ENCODE data around the gene NTF4. TPM values are rescaled to one million over a fixed set of nuclear protein-coding genes. Genes with fewer than 3 reads are reported as not detected.
A peak's percentile ranks its signal among the peaks of the same experiment; 100 is the strongest.

NTF4 gene
- total and polyA plus RNA-seq, 2 donors from 2014 or later: 0.28 TPM; not detected in 1

- intact Hi-C loops (cut with DNase I): no loop called here
- DNase-seq (no peak), FAIRE-seq (no peak)
- Histone ChIP-seq H3K27me3 (ENCODE audit: control insufficient read depth, insufficient read depth, low read length) (peaks cover 2% of the 10 kb centered on the region), H3K9ac (ENCODE audit: low read length in 3 of 3) (no peak overlapping the region), H3K27ac (ENCODE audit: low read depth in 2 of 2, low read length in 2 of 2) (no peak overlapping the region), H3K4me1 (ENCODE audit: control insufficient read depth in 2 of 3, insufficient read depth in 2 of 3, low read depth in 1 of 3, low read length in 3 of 3) (no peaks in the 10 kb centered on the region), H3K4me3 (ENCODE audit: low read length in 3 of 3) (no peak overlapping the region), H3K36me3 (ENCODE audit: control insufficient read depth in 2 of 3, insufficient read depth in 3 of 3, low read length in 3 of 3) (no peaks in the 10 kb centered on the region), H3K9me3 (ENCODE audit: control insufficient read depth in 2 of 3, insufficient read depth in 1 of 3, low read length in 3 of 3) (no peaks in the 10 kb centered on the region)
- no peak for TF ChIP-seq CTCF (IDR thresholded peaks at IDR 0.05; ENCODE audit: borderline replicate concordance, extremely low read depth, insufficient read depth)
These were observed 489 bp downstream of the NTF4 start for GRCh38 chr19:49064029-49064629.

GRCh38 chr19:49061445-49061844, 3.2 kb downstream of the NTF4 start:
- no peak for FAIRE-seq
- Histone ChIP-seq H3K27ac (ENCODE audit: low read depth in 2 of 2, low read length in 2 of 2) (no peak overlapping the region), H3K9ac (ENCODE audit: low read length in 3 of 3) (no peak overlapping the region), H3K9me3 (ENCODE audit: control insufficient read depth in 2 of 3, insufficient read depth in 1 of 3, low read length in 3 of 3) (no peaks in the 10 kb centered on the region), H3K36me3 (ENCODE audit: control insufficient read depth in 2 of 3, insufficient read depth in 3 of 3, low read length in 3 of 3) (no peaks in the 10 kb centered on the region), H3K27me3 (ENCODE audit: control insufficient read depth, insufficient read depth, low read length) (peaks cover 6% of the 10 kb centered on the region), H3K4me3 (ENCODE audit: low read length in 3 of 3) (no peak overlapping the region), H3K4me1 (ENCODE audit: control insufficient read depth in 2 of 3, insufficient read depth in 2 of 3, low read depth in 1 of 3, low read length in 3 of 3) (peaks cover 0 to 4% (median 0%) of the 10 kb centered on the region in 3 donors)
- no peak for TF ChIP-seq CTCF (IDR thresholded peaks at IDR 0.05; ENCODE audit: borderline replicate concordance, extremely low read depth, insufficient read depth)
- no peak for DNase-seq
- intact Hi-C loops (cut with DNase I): no loop called here

GRCh38 chr19:49061000-49061399, 3.6 kb downstream of the NTF4 start:
- H3K4me3 ChIP-seq (ENCODE audit: low read length in 3 of 3): no peak overlapping the region
- H3K9me3 ChIP-seq (ENCODE audit: control insufficient read depth in 2 of 3, insufficient read depth in 1 of 3, low read length in 3 of 3): no peaks in the 10 kb centered on the region
- DNase-seq: no peak
- intact Hi-C loops (cut with DNase I): no loop called here
- H3K9ac ChIP-seq (ENCODE audit: low read length in 3 of 3): no peak overlapping the region
- no peaks in the 10 kb centered on the region for H3K36me3 ChIP-seq (ENCODE audit: control insufficient read depth in 2 of 3, insufficient read depth in 3 of 3, low read length in 3 of 3)
- peaks cover 5% of the 10 kb centered on the region for H3K27me3 ChIP-seq (ENCODE audit: control insufficient read depth, insufficient read depth, low read length)
- no peak for TF ChIP-seq CTCF (IDR thresholded peaks at IDR 0.05; ENCODE audit: borderline replicate concordance, extremely low read depth, insufficient read depth)
- H3K4me1 ChIP-seq (ENCODE audit: control insufficient read depth in 2 of 3, insufficient read depth in 2 of 3, low read depth in 1 of 3, low read length in 3 of 3): peaks cover 0 to 4% (median 0%) of the 10 kb centered on the region in 3 donors
- no peak for FAIRE-seq
- no peak overlapping the region for H3K27ac ChIP-seq (ENCODE audit: low read depth in 2 of 2, low read length in 2 of 2)

- H3K36me3 ChIP-seq (ENCODE audit: control insufficient read depth in 2 of 3, insufficient read depth in 3 of 3, low read length in 3 of 3): no peaks in the 10 kb centered on the region
- TF ChIP-seq CTCF (IDR thresholded peaks at IDR 0.05; ENCODE audit: borderline replicate concordance, extremely low read depth, insufficient read depth): no peak
- DNase-seq: peak in 2 of 5 donors; percentile 64 to 66
- no peak overlapping the region for H3K27ac ChIP-seq (ENCODE audit: low read depth in 2 of 2, low read length in 2 of 2)
- no peaks in the 10 kb centered on the region for H3K9me3 ChIP-seq (ENCODE audit: control insufficient read depth in 2 of 3, insufficient read depth in 1 of 3, low read length in 3 of 3)
- no peak overlapping the region for H3K9ac ChIP-seq (ENCODE audit: low read length in 3 of 3)
- peaks cover 5% of the 10 kb centered on the region for H3K27me3 ChIP-seq (ENCODE audit: control insufficient read depth, insufficient read depth, low read length)
- intact Hi-C loops (cut with DNase I): no loop called here
- H3K4me3 ChIP-seq (ENCODE audit: low read length in 3 of 3): no peak overlapping the region
- peaks cover 0 to 4% (median 0%) of the 10 kb centered on the region in 3 donors for H3K4me1 ChIP-seq (ENCODE audit: control insufficient read depth in 2 of 3, insufficient read depth in 2 of 3, low read depth in 1 of 3, low read length in 3 of 3)
- FAIRE-seq: no peak
These were observed 5.6 kb downstream of the NTF4 start for GRCh38 chr19:49059053-49059452.
